Measurements from ENCODE around the gene LRRC8A. TPM values are rescaled to one million over a fixed set of nuclear protein-coding genes. Genes with fewer than 3 reads are reported as not detected.
A peak's percentile ranks its signal among the peaks of the same experiment; 100 is the strongest.

The LRRC8A gene
- total RNA-seq, 1 experiment from 2014 or later = 22.0 TPM

GRCh38 chr9:128901822-128902221, 19.9 kb downstream of the LRRC8A start:
- Histone ChIP-seq H3K79me2 (ENCODE audit: insufficient read depth, low read length) (peaks cover 4% of the 10 kb centered on the region; the same call in 1 of the 2 replicates), H3K4me1 (ENCODE audit: control insufficient read depth in 1 of 2, insufficient read depth in 2 of 2, low read length in 2 of 2) (peaks cover 16 to 33% of the 10 kb centered on the region in 2 experiments), H3K9ac (ENCODE audit: low read length) (no peak overlapping the region), H3K36me3 (ENCODE audit: control insufficient read depth in 1 of 2, insufficient read depth in 2 of 2, low read length in 2 of 2) (no peaks in the 10 kb centered on the region), H3K4me2 (ENCODE audit: low read length) (peak overlapping the region; percentile 32), H3K9me3 (ENCODE audit: control insufficient read depth in 1 of 2, insufficient read depth in 1 of 2, low read depth in 1 of 2, low read length in 2 of 2) (no peaks in the 10 kb centered on the region), H2AFZ (ENCODE audit: low read depth, low read length, poor library complexity, severe bottlenecking) (no peak overlapping the region), H3K9me2 (ENCODE audit: insufficient read depth) (no peaks in the 10 kb centered on the region), H3K27ac (ENCODE audit: low read depth, low read length) (no peak overlapping the region), H4K20me1 (ENCODE audit: insufficient read depth) (no peaks in the 10 kb centered on the region), H3K27me3 (ENCODE audit: insufficient read depth, low read length) (no peaks in the 10 kb centered on the region), H3K4me3 (replicated peaks in 1 of 2; ENCODE audit: low read depth in 1 of 2, low read length in 2 of 2) (no peak overlapping the region)
- POLR2A ChIA-PET = no interaction called here
- RAD21 ChIA-PET (ENCODE audit: low non-redundant PET in 1 of 2, low total read pairs in 2 of 2, uncharacterized antibody in 2 of 2, unreplicated experiment in 2 of 2) = no interaction called here
- DNase-seq (ENCODE audit: low read depth, low spot score) (no peak), ATAC-seq (no peak)
- CTCF ChIA-PET = no interaction called here
- intact Hi-C loops (cut with micrococcal nuclease) = no loop called here
- no TSS peak for BruUV-seq (replicated peaks)
- TF ChIP-seq TCF7L2 (IDR thresholded peaks at IDR 0.05; ENCODE audit: borderline replicate concordance, extremely low read depth, insufficient read depth, insufficient read length) (no peak), ZNF274 (IDR thresholded peaks at IDR 0.05; ENCODE audit: low read depth, low read length) (no peak), JUND (IDR thresholded peaks at IDR 0.05) (no peak), EGR1 (IDR thresholded peaks at IDR 0.05; ENCODE audit: low read depth) (no peak), POLR2A (IDR thresholded peaks at IDR 0.05; ENCODE audit: borderline replicate concordance, extremely low read depth, insufficient read depth, insufficient read length) (no peak), RAD21 (IDR thresholded peaks at IDR 0.05; ENCODE audit: low read depth) (no peak), CEBPB (IDR thresholded peaks at IDR 0.05; ENCODE audit: low read depth) (no peak), FOSL1 (IDR thresholded peaks at IDR 0.05; ENCODE audit: low read depth) (no peak), CTCF (IDR thresholded peaks at IDR 0.05 in 2 of 3, conservative IDR thresholded peaks at IDR 0.05 in 1 of 3; ENCODE audit: borderline replicate concordance in 1 of 3, insufficient read depth in 1 of 3, low read depth in 2 of 3, low read length in 2 of 3) (no peak), MAX (IDR thresholded peaks at IDR 0.05) (no peak), SIN3A (IDR thresholded peaks at IDR 0.05; ENCODE audit: low read depth) (no peak)
